Activated naive CD8-positive, alpha-beta T cell treated with anti-CD3 and anti-CD28 coated beads, Interleukin-2, amount 50 U/mL, for 16 hours (primary cell): ENCODE measurements around the gene PNMA6E.

Source experiments
- DNase-seq: peaks from one replicate; pipeline ENCODE4 v3.0.0-alpha.2; 2020; ENCODE audit warnings: low read depth, low spot score

Gene PNMA6E

DNA sequence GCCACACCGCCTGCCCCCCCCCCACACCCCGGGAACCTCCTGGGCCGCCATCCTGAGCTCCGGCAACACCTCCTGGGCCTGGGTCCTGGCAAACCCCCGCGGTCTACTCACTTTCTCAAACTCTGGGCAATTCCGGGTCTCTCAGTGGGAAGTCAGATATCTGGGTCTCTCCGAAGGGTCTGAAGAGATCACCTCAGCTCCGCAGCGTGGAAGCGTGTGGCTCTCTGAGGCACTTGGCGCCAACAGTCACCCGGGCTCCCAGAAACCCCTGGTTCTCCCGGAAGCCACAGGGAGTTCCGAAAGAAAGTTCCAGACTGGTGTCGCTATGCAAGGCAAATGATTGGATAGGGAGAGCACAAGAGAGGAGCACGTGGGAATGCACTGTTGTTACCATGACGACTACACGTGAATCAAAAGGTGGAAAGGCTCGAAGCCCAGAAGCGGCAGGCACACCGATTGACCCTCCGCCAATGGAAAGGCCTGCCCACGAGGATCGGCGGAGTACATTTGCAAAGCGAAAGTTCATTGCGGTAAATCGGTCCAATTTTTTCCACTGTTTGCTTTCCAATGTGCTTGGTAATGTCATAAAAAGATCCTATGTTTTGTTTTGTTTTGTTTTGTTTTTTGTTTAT lies at the start of gene PNMA6E:
PNMA6E (minus strand) TSS at position 218 of the 632 bp plus-strand sequence. CDS start 2,501 bp downstream, outside the sequence.
- no peak for DNase-seq

- DNase-seq: no peak
Observed at GRCh38 chrX:153450949-153451277, 49.8 kb upstream of the PNMA6E start.

GRCh38 chrX:153450114-153450948 lies 49.2 kb upstream of the PNMA6E start:
- no peak for DNase-seq

- DNase-seq: no peak
Observed at GRCh38 chrX:153449368-153450113, 48.4 kb upstream of the PNMA6E start.

GRCh38 chrX:153448556-153449367 lies 47.6 kb upstream of the PNMA6E start:
- DNase-seq: no peak

- DNase-seq: no peak
Observed at GRCh38 chrX:153447581-153447960, 46.4 kb upstream of the PNMA6E start.

DNA sequence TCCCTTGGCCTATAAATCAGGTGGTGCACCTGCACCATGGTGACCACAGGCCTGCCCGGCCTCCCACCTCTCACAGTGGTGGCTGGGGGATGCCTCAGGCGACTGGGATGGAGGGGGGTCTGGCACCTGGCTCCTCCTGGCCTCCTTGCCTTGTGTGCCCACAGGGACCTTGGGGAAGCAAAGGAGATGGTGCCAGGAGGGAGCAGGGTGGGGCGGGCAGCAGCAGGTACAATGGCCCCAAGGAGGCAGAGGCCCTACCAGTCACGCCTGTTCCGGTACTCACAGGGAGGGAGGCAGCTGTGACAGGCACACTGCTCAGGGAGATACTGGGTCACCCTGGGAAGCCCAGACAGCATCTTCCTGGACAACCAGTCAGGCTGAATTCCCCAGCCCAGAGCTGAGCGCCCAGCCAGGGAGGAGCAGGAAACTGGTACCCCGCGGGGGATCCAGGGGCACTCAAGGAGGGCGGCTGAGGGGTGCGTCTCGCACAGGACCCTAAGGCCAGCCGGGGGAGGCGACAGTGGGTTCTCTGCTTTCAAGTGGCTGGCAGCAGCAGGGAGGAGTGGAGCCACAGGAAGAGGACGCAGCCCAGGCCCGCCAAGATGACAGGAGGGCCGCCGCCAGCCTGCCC lies 45.9 kb upstream of the PNMA6E start:
- no peak for DNase-seq

DNA sequence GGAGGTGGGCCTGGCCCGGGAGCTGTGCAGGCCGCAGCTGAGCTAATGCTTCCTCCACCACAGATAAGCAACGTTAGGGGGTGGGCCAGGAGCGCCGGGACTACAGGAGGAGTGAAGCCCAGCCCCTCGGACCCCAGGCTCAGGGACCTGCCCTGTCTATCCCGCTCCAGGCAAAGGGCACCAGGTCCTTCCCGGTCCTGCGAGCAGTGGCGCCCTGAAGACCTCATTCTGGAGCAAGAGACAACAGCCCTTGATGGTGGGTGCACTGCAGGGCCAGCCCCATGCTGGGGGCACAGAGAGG lies 45.4 kb upstream of the PNMA6E start:
- DNase-seq: no peak

- DNase-seq: no peak
Observed at GRCh38 chrX:153445856-153446635, 44.9 kb upstream of the PNMA6E start, which contains the start of gene TREX2. TREX2 (minus strand) TSS chrX:153446056; CDS start chrX:153445430, 626 bp downstream.

DNA sequence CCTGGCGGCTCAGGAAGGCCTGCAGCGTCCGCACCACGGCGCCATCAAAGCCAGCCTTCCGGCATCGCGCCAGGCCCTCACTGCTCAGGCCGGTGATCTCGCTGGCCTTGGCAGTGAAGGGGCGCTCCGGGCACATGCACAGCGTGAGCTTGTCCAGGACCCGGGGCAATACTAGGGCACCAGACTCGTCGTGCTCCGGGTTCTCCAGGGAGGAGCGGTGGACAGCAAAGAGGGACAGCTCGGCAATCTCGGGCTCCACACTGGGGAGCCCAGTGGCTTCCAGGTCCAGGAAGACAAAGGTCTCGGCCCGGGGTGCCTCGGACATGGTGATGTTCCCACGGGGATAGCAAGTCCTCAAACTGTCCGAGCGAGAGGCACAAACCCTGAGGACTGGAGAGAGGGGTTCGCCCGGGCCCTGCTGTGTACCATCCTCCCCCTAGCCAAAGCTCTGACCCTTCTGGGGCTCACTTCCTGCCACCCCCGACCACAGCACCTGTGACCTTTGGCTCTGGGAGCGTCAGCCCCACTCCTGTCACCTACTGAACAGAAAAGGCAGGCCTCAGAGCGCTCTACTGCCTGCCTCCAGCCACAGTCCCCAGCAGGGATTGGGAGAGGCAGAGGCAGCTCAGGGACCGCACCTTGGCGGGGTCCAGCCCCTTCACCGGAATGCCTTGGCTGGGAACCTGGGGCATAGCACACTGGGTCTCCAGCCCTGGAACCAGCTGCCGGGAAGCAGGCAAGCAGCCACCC lies 44.1 kb upstream of the PNMA6E start:
- DNase-seq: no peak

- DNase-seq: no peak
Observed at GRCh38 chrX:153444333-153445011, 43.3 kb upstream of the PNMA6E start.

GRCh38 chrX:153443476-153444332 lies 42.6 kb upstream of the PNMA6E start:
- DNase-seq: no peak

GRCh38 chrX:153442463-153442862 lies 41.3 kb upstream of the PNMA6E start:
- DNase-seq: no peak

- no peak for DNase-seq
Observed at GRCh38 chrX:153441981-153442380, 40.8 kb upstream of the PNMA6E start.

DNA sequence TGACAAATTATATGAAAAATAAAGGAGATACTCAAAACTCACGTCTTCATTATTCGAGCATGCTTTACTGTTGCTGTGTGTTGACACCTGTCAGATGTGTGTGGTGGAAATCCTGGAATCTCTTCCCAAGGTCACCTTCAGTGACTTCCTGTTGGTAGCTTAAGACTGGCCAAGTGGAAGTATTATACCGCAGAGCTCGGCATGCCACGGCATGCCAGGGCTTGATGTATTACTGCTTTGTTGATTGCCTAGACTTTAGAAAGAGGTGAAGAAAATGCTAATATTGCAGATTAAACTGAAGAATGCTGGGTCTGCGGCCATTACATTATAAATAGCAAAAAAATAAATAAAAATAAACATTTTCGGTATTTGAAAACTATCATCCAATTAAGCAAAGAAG lies 40.1 kb upstream of the PNMA6E start:
- no peak for DNase-seq

DNA sequence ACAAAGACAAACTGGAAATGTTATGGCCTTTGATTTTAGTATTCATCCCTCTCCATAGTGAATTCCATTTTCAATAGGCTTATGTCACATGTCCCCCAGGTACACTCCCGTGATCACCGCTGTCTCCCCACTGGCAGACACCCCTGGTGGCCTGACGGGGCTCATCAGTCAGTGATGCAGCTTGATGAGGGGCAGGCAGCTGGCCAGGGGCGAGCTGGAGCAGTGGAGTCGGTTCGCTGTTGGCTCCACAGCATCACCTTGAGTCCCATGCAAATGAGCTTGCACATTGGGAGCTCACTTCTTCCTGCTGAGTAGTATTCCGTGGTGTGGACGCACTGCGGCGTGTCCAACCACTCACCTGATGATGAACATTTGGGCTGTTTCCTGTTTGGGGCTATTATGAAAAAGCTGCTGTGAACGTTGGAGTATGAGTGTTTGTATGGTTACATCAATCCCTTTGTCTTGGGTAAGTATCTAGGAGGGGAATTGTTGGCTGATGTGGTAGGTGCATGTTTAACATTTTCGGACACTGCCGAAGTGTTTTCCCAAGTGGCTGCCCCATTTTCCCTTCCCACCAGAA lies 39.5 kb upstream of the PNMA6E start:
- DNase-seq: no peak

GRCh38 chrX:153439977-153440376 lies 38.8 kb upstream of the PNMA6E start:
- no peak for DNase-seq

- no peak for DNase-seq
Observed at GRCh38 chrX:153438532-153438931, 37.4 kb upstream of the PNMA6E start.
